ENCODE measurements around the gene GPR89A. TPM values are rescaled to one million over a fixed set of nuclear protein-coding genes. Genes with fewer than 3 reads are reported as not detected.

Gene GPR89A
- total and polyA plus RNA-seq, 2 donors (not counting 1 experiment from before 2014, with no cell fraction given): 23.6 to 25.4 TPM

- no peaks in the 10 kb centered on the region for H3K36me3 ChIP-seq (ENCODE audit: control insufficient read depth, insufficient read depth, low read length)
Measured at GRCh38 chr1:145701306-145701862, 93.6 kb downstream of the GPR89A start.

GRCh38 chr1:145702052-145702451 is 94.3 kb downstream of the GPR89A start:
- H4K20me1 ChIP-seq (ENCODE audit: control insufficient read depth, extremely low read depth, insufficient read depth, low read length): no peaks in the 10 kb centered on the region
- no peak for TF ChIP-seq CTCF (conservative IDR thresholded peaks at IDR 0.05 in 1 of 2, IDR thresholded peaks at IDR 0.05 in 1 of 2; ENCODE audit: low read depth in 1 of 2, low read length in 2 of 2)
- TF ChIP-seq EZH2 (IDR thresholded peaks at IDR 0.05; ENCODE audit: low read length, missing control alignments): no peak

More at GRCh38 chr1:145701306-145701862, 93.6 kb downstream of the GPR89A start:
- H3K27ac ChIP-seq (ENCODE audit: insufficient read depth, low read length): no peak overlapping the region
- H3K79me2 ChIP-seq (ENCODE audit: control insufficient read depth, insufficient read depth, low read length): no peaks in the 10 kb centered on the region
- H3K4me1 ChIP-seq (ENCODE audit: control insufficient read depth, extremely low read depth, insufficient read depth, low read length): no peaks in the 10 kb centered on the region
- H2AFZ ChIP-seq (ENCODE audit: low read length): no peak overlapping the region
- no peaks in the 10 kb centered on the region for H4K20me1 ChIP-seq (ENCODE audit: control insufficient read depth, extremely low read depth, insufficient read depth, low read length)
- no peak overlapping the region for H3K4me3 ChIP-seq (replicated peaks in 1 of 4; ENCODE audit: control extremely low read depth in 1 of 4, insufficient read depth in 1 of 4, low read depth in 3 of 4, low read length in 4 of 4)
- no peak overlapping the region for H3K4me2 ChIP-seq (ENCODE audit: extremely low read depth, insufficient read depth, low read length)
- TF ChIP-seq EZH2 (IDR thresholded peaks at IDR 0.05; ENCODE audit: low read length, missing control alignments) (no peak), CTCF (conservative IDR thresholded peaks at IDR 0.05 in 1 of 2, IDR thresholded peaks at IDR 0.05 in 1 of 2; ENCODE audit: low read depth in 1 of 2, low read length in 2 of 2) (no peak)
- no peak overlapping the region for H3K9ac ChIP-seq (ENCODE audit: insufficient read depth, low read length)
- no peaks in the 10 kb centered on the region for H3K27me3 ChIP-seq (ENCODE audit: control insufficient read depth, insufficient read depth, low read length)
- peak in 1 of 2 donors; percentile 29 for DNase-seq (ENCODE audit: low read depth in 2 of 2)
- no peaks in the 10 kb centered on the region for H3K9me3 ChIP-seq (ENCODE audit: control insufficient read depth, insufficient read depth, low read depth, low read length)

GRCh38 chr1:145702826-145703225 is 95.0 kb downstream of the GPR89A start:
- Histone ChIP-seq H3K4me2 (ENCODE audit: extremely low read depth, insufficient read depth, low read length) (no peak overlapping the region), H3K4me3 (replicated peaks in 1 of 4; ENCODE audit: control extremely low read depth in 1 of 4, insufficient read depth in 1 of 4, low read depth in 3 of 4, low read length in 4 of 4) (no peak overlapping the region), H4K20me1 (ENCODE audit: control insufficient read depth, extremely low read depth, insufficient read depth, low read length) (no peaks in the 10 kb centered on the region), H3K4me1 (ENCODE audit: control insufficient read depth, extremely low read depth, insufficient read depth, low read length) (no peaks in the 10 kb centered on the region), H2AFZ (ENCODE audit: low read length) (no peak overlapping the region), H3K36me3 (ENCODE audit: control insufficient read depth, insufficient read depth, low read length) (no peaks in the 10 kb centered on the region), H3K9me3 (ENCODE audit: control insufficient read depth, insufficient read depth, low read depth, low read length) (no peaks in the 10 kb centered on the region), H3K27ac (ENCODE audit: insufficient read depth, low read length) (no peak overlapping the region), H3K27me3 (ENCODE audit: control insufficient read depth, insufficient read depth, low read length) (no peaks in the 10 kb centered on the region), H3K9ac (ENCODE audit: insufficient read depth, low read length) (no peak overlapping the region), H3K79me2 (ENCODE audit: control insufficient read depth, insufficient read depth, low read length) (no peaks in the 10 kb centered on the region)
- TF ChIP-seq CTCF (conservative IDR thresholded peaks at IDR 0.05 in 1 of 2, IDR thresholded peaks at IDR 0.05 in 1 of 2; ENCODE audit: low read depth in 1 of 2, low read length in 2 of 2) (no peak), EZH2 (IDR thresholded peaks at IDR 0.05; ENCODE audit: low read length, missing control alignments) (no peak)
- DNase-seq (ENCODE audit: low read depth in 2 of 2): no peak

More at GRCh38 chr1:145702052-145702451, 94.3 kb downstream of the GPR89A start:
- no peak overlapping the region for H3K4me3 ChIP-seq (replicated peaks in 1 of 4; ENCODE audit: control extremely low read depth in 1 of 4, insufficient read depth in 1 of 4, low read depth in 3 of 4, low read length in 4 of 4)
- no peaks in the 10 kb centered on the region for H3K27me3 ChIP-seq (ENCODE audit: control insufficient read depth, insufficient read depth, low read length)
- no peak overlapping the region for H3K4me2 ChIP-seq (ENCODE audit: extremely low read depth, insufficient read depth, low read length)
- DNase-seq (ENCODE audit: low read depth in 2 of 2): no peak
- no peaks in the 10 kb centered on the region for H3K4me1 ChIP-seq (ENCODE audit: control insufficient read depth, extremely low read depth, insufficient read depth, low read length)
- no peak overlapping the region for H2AFZ ChIP-seq (ENCODE audit: low read length)
- H3K79me2 ChIP-seq (ENCODE audit: control insufficient read depth, insufficient read depth, low read length): no peaks in the 10 kb centered on the region
- no peak overlapping the region for H3K9ac ChIP-seq (ENCODE audit: insufficient read depth, low read length)
- H3K27ac ChIP-seq (ENCODE audit: insufficient read depth, low read length): no peak overlapping the region
- no peaks in the 10 kb centered on the region for H3K9me3 ChIP-seq (ENCODE audit: control insufficient read depth, insufficient read depth, low read depth, low read length)
- no peaks in the 10 kb centered on the region for H3K36me3 ChIP-seq (ENCODE audit: control insufficient read depth, insufficient read depth, low read length)

Data from fibroblast of lung (primary cell).